NCI-H446 (cell line): ENCODE measurements around the gene EXOC3L4.
"Not testable (repeated sequence)": the region's sequence is repeated elsewhere in the genome, so short reads cannot be mapped to it uniquely, and the experiment has no call there.

ENCODE experiments used
- DNase-seq, 2 experiments: peaks; one replicate each; lab custom pipeline; 2025; lab: John Stamatoyannopoulos, UW

The EXOC3L4 gene

DNA sequence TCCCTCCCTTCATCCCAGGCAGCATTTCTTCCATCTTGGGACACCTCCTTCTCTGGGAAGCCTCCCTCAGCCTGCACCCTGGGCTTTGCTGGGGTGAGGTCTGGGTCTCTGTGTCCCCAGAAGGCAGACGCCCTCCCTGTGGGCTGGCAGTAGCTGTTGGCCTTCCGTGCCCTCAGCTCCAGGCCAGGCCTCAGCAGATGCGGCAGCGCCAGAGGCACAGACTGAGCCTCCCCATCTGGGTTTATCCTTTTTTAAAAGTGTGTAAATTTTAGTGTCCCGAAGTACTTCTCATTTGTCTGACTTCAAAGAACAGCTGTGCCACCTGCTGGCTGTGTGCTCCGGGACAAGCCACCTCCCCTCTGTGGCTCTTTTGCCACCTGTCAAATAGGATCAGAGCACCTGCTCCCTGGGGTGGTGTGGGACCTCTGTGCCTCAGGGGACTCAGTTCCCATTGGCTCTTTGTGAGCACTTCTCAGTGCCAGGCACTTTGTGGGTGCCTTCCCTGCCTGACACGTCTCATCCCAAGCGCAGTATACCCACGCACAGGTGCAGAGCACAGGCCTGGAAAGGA, 11.1 kb downstream of the EXOC3L4 start:
- DNase-seq = no peak

DNA sequence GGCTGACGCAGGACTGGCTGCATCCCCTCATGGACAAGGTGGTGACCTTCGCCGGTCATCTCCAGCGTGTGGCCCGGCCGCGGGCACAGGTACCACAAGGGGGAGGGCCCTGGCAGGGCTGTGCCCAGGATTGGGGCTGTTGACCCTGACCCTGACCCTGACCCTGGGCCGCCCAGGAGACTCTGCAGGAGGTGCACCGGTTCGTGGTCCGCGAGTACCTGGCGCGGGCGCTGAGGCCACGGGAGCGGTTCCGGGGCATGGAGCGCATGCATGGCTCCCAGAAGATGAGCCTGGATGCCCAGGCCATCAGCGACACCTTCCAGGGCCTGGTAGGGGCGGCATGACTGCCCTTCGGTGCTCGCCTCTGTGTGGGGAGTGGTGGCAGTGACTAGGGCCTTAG, 12.9 kb downstream of the EXOC3L4 start:
- no peak for DNase-seq

DNA sequence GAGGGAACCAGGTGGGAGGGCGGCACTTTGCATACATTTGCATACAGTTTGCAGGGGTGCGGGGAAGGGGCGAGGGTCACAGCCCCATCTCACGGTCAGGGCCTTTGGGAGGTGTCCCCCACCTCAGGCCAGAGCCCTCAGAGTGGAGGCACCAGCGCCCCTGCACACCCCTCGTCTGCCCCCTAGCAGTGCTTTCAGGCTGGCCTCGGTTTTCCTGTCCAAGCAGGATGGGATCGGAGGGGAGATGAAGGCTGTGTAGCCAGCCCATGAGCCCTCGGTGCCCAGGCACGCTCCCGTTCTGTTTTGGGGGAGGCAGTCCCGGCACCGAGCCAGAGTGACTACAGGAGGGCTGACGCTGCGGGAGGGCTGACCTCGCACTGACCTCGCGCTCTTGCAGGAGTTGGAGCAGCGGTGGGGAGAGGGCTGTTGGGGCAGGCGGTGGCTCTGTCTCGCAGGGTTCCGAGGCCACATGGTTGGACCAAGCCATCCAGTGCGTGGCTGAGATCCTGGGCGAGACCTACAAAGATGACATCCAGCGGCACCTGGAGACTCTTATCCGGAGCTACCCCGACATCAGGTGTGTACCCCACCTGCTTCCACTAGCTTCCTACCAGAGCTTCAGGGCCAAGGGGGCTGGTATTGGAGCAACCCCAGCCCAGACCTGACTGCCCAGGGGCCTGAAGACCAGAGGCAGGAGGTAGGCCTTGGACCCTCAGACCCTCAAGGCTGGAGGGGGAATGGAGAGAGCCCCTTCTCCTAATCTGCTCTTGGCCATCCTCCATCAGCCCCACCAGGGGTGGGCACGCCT, 13.6 kb downstream of the EXOC3L4 start:
- no peak for DNase-seq

DNA sequence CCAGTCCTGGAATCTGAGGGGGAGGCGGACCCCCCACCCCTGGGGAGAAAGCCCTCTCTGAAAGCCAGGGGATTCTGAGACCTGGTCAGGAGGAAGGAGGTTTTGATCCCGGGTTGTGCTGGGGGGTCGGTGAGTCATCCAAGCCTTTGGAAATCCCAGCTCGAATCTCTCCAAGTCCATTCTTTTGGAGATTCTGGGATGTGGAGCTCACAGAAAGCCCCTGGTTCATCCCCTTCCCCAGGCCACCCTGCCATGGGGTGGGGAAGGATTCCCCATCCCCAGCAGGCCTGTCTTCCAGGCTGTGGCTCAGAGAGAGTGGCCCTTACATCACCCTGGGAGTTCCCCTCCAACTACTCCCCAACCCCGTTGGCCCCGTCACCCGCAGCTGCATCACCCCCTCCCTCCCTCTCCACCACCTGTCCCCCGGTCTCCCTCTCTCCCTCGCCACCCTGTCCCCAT, 14.3 kb downstream of the EXOC3L4 start:
- DNase-seq = no peak

DNA sequence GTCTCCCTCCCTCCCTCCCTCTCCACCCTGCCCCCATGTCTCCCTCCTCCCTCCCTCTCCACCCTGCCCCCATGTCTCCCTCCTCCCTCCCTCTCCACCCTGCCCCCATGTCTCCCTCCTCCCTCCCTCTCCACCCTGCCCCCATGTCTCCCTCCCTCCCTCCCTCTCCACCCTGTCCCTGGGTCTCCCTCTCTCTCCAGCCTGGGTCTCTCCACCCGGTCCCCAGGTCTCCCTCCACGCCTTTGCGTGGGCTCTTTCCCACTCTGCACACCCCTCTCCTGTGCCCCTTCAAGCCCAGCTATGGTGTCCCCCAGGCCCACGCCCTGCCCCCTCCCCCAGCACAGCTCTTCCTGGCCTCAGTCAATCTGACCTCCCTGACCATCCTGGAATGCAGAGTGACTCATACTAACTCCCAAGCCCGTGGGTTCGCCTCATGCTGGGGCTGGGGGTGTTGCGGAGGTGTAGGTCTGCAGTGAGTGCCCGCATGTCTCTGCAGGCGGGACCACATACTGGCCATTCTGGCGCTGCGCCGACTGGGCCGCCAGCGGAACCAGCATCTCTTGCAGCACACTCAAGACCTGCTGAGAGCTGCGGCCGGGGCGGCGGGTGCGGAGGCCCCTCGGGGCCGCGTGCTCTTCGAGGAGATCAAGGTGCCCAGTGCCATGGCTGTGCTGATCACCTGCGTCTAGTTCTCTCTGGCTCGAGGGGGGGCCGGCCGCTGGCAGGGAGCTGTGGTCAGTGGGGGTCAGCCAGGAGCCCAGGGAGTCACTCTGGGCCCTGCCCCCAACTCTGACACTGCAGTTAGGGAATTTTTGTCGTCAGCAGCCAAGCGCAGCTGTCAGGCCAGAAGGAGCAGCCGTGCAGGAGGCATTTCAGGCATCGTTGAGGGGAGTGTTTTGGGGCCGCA, 15.3 kb downstream of the EXOC3L4 start:
- no peak for DNase-seq

DNA sequence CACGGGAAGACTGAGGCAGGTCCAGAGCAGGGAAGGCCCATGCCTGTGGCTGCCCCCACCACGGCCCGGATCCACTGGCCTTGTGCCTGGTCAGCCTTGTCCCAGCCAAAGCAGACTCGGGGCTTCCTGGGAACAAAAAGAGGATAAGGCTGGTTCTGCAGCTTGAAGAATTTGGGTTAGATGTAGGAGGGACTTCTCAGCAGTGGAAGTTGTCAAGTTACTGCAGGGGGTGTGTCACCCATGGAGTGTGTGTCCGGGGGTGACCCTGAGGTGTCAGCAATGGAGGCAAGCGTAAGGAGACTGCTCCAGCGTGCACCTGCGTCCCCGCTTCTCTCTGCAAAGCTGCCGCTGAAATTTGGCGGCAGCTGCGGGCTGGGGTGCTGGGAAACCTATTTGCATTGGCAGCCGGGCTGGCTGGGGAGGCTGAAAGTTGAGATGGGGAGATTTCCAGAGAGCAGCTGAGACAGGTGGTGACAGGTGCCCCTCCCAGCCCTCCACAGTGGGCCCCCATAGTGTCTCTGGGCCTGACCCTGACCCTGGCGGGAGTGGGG, 16.2 kb downstream of the EXOC3L4 start:
- no peak for DNase-seq

DNA sequence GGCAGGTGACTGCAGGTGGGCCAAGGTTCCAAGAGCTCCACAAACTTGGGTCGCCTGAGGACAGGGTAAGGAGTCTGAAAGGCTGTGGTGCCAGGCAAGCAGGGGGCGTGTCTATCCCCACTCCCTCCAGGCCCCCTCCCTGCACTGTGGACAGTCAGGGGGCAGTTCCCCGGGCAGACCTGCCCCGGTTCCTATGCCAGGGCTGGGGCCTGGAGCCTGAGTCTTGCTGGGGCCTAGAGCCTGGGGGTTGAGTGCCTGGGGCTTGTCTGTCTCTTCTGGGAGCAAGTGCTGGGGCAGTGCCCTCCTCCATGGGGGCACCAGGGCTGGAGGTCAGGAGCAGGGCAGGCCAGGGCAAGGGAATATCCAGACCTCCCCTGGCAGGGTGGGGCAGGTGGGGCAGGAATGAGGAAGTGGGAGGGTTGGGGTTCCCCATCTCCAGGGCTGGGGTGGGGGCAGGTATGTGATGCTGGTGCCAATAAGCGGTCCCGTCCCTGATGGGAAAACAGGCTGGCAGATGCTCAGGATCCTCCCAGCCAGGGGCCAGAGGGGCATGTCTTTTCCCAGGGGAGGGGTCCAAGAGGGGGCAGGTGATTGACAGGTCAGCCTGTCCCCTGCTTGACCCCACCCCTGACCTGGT, 16.8 kb downstream of the EXOC3L4 start:
- no peak for DNase-seq

DNA sequence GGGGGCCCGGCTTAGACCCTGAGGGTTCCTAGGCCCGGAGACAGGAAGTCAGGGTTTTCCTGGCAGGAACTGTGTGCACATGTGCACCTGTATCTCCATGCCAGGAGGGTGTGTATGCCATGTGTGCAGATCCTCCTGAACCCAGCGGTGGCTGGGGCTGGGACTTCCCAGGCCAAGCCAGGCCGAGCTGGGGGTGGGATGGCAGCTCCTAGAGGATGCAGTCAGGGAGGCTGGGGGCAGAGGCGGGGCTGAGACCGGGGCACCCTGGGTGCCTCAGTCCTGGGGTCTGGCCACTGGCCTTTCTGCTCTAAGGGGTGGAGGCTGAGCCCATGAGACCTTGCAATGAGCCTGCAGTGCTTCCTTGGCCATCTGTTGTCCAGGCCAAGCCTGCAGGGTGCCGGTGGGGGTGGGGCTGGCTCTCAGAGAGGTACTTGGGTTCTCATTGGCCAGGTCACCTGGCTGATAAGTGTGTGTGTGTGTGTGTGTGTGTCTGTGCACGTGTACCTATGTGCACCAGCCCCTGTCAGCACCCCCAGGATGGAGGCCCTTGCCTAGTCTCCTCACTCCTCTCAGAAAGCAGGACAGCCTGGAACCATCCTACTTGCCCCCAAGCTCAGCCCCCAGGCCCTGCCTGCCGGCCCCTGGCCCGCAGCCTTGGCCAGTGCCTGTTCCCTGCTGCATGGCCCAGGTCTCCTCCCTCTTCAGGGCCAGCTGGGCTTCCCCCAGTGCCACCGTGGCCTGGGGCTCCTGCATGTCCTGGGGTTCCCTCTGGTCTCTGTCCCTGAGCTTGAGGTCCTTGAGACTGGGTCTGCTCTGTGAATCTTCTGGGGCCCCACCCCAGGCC, 18.1 kb downstream of the EXOC3L4 start:
- no peak for DNase-seq

DNA sequence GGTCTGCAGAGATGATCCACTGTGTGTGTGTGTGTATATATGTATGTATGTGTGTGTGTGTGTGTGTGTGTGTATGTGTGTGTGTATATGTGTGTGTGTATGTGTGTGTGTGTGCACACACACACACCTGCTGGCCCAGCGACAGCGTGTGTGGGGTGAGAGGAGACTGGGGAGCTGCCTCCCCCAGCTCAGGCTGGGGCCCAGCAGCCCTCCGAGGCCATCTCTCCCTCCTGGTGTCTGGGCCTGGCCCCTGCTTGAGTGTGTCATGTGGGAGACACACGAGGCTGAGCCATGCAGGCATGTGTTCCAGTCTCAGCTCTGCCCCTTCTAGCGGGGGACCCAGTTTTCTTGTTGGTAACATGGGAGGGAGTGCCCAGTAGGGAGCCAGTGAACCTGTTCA, 18.8 kb downstream of the EXOC3L4 start:
- DNase-seq = no peak

DNA sequence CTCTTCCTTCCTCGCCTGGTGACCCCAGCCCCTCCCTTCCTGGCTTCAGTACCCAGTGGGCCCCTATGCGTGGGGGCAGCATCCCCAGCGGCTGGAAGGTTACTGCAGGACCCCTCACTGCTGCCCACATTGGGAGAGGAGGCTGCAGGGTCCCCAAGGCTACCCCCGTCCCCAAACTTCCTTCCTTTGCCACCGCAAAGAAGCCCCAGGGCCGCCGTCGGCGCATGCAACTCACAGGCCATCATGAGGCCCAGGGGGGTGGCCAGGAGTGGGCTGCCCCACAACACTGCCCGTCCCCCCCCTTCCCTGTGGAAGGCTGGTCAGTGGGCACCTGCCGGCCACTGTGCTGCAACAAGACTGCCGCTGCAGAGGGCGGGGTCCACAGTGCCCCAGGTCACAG, 19.2 kb downstream of the EXOC3L4 start:
- no peak for DNase-seq

DNA sequence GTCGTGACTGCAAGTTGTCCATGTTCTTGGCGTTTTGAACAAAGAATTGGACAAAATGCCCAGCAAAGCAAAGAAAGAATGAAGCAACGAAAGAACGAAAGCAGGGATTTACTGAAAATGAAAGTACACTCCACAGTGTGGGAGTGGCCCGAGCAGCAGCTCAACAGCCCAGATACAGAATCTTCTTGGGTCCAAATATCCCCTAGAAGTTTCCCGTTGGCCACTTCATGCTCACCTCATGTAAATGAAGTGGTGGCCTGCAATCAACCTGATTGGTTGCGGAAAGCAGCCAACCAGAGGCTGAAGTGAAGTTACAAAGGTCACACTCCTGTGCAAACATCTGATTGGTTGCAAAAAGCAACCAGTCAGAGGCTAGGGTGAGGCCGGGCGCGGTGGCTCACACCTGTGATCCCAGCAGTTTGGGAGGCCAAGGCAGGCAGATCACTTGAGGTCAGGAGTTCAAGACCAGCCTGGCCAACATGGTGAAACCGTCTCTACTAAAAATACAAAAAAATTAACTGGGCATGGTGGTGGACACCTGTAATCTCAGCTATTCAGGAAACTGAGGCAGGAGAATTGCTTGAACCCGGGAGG, 20.7 kb downstream of the EXOC3L4 start:
- DNase-seq = not testable (repeated sequence)

DNA sequence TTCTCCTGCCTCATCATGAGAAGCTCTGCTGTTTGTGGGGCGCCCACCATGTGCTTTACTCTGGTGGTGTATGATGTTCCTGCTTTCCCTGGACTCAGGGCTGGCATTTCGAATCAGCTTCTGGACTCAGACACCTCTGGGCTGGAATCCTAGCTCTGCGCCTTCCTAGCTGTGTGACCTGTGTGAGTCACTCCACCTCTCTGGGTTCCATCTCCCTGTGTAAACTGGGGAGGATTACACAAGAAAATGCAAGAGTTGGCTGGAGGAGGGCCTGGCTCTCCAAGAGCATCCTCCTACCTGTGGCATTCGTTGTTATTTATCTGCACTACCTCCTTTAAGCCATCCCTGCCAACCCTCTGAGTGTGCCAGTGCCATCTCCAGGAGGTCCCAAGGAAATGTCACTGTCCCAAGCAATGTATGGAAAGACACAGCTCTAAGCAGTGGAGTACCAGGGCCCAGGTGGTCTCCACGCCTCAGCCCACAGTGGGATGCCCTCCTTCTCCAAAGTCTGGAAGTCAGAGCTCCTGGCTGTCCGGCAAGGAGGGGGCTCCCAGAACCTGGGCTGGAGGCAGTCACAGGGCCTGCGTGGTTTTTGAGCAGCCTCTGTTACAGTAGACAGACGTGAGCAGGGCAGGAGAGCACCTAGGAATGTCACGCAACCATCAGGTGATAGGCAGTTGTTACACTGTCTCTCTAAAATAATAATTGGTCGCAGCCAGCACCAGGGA, 21.5 kb downstream of the EXOC3L4 start:
- no peak for DNase-seq

DNA sequence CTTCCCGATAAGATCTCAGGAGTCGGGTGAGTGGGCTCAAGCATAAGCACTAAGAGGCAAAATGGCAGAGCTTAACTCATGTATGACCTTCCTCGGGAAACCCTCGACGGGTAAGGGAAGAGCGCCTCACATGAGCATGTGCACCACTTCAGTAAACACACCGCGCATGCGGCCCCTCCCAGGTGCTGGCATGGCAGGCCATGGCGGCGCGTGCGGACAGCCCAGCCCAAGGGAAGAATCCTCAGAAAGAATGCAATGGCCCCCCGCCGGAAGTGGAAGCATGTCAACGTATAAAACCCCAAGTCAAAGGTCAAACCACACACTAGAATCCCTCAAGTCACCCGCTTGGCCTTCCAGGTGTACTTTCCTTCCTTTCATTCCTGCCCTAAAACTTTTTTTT, 22.1 kb downstream of the EXOC3L4 start:
- no peak for DNase-seq

DNA sequence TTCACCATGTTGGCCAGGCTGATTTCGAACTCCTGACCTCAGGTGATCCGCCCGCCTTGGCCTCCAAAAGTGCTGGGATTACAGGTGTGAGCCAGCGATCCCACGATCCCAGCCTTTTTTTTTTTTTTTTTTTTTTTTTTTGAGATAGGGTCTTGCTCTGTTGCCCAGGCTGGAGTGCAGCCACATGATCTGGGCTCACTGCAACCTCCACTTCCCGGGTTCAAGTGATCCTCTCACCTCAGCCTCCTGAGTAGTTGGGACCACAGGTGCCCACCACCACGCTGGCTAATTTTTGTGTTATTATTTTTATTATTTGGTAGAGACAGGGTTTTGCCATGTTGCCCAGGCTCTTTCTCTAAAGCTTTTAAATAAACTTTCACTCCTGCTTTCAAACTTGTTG, 23.0 kb downstream of the EXOC3L4 start:
- DNase-seq = not testable (repeated sequence)

DNA sequence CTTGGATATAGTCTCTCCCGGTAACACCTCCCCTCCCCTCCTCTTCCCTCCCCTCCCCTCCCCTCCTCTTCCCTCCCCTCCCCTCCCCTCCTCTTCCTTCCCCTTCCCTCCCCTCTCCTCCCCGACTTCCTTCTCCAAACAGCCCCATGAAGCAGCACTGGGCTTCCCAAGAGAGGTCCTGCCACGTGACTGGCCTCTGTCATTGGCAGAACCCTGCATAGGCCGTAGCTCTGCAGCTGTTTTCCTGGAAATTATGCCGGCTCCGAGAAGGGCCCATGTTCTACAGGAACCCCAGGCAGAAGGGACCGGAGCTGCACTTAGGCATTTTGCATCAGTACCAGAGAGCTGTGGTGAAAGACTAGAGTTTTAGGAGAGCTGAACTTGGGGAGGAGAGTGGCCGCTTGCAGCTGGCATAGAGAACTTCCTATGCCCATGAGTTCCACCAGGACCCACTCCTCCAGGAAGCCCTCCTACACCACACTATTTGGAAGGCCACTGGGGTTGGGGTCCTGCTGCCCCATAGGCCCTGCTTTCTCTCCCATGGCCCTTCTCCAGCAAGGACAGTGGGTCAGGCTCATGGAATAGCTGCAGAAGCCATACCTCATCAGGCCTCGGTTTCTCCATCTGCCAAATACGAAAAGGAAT, 23.6 kb downstream of the EXOC3L4 start:
- DNase-seq = no peak

DNA sequence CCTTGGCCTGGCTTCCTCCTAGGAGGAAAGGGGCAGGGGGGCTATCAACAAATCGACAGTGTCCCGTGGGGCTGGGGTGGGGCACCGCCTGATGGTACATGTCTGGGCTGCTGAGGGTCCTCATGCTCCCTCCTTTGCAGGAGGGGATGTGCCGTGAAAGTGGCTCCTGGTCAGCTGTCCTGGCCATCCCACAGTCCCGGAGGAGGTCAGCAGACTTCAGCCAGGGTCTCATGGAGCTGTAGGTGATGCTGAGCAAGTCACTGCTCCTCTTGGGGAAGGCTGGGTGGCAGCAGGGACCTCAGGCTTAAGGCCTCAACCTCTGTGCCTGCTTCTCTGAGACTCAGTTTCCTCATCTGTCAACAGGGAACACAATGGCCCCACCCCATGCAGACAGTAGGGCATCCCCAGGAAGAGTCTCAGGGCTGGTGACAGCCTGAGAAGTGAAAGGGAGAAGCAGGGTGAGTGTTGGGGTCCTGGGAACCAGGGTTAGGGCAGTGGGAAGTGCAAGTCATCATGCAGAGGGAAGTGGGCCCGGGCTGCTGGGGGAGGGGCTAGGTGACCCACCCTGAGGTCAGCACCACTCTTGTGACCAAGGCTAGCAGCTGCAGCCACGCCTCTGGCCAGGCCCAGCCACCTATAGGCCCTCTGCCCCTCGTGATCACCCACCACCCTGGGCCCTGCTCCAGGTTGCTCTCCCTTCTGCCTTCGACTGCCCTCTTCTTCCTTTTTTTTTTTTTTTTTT, 24.3 kb downstream of the EXOC3L4 start:
- no peak for DNase-seq

DNA sequence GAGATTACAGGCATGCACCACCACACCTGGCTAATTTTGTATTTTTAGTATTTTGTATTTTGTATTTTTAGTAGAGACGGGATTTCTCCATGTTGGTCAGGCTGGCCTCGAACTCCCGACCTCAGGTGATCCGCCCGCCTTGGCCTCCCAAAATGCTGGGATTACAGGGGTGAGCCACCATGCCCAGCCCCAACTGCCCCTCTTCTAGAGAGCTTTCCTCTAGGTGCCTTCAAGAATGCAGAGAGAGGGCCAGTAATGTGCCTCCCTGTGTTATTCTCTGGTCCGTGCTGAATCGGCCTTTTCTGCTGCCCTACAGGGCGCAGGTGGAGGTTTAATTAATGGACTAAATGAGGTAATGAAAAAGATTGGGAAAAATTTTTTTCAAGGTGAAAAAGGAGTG, 25.0 kb downstream of the EXOC3L4 start:
- DNase-seq = not testable (repeated sequence)

DNA sequence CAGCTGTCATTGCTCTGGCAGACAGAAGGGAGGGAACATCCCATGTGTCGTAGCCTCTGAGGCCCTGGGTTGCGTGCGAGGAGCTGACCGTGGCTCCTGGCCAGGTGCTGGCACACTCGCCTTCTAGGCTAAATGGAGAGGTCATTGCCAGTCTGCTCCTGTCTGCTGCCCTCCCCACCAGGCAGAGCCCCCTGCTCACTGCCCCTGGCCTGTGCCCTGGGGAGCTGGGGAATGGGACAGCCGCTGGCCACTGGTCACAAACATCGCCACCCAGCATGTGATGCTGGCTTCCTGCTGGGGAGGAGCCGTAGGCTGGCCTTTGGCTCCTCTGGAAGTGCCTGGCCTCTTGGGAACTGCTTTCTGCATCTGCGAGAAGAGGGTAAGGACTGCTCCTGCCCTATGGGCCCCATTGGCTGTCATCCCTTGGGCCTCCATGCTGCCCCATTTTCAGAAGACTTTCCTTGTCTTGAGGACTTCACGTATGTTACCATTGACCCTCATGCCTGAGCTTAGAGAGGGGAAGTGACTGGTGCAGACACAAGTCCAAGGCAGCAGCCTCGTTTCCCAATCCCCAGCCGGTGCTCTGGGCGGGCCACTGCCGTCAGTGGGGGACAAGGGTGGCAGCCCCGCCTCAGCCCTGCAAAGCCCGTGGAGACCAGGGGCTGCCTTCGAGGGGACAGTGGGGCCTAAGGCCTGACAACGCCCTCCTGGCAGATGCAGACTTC, 26.8 kb downstream of the EXOC3L4 start:
- DNase-seq = no peak
